Measurements from ENCODE around the gene FRS2. TPM values are rescaled to one million over a fixed set of nuclear protein-coding genes. Genes with fewer than 3 reads are reported as not detected.

The FRS2 gene
- polyA plus RNA-seq, 2 donors: 2.8 to 4.9 TPM

DNA sequence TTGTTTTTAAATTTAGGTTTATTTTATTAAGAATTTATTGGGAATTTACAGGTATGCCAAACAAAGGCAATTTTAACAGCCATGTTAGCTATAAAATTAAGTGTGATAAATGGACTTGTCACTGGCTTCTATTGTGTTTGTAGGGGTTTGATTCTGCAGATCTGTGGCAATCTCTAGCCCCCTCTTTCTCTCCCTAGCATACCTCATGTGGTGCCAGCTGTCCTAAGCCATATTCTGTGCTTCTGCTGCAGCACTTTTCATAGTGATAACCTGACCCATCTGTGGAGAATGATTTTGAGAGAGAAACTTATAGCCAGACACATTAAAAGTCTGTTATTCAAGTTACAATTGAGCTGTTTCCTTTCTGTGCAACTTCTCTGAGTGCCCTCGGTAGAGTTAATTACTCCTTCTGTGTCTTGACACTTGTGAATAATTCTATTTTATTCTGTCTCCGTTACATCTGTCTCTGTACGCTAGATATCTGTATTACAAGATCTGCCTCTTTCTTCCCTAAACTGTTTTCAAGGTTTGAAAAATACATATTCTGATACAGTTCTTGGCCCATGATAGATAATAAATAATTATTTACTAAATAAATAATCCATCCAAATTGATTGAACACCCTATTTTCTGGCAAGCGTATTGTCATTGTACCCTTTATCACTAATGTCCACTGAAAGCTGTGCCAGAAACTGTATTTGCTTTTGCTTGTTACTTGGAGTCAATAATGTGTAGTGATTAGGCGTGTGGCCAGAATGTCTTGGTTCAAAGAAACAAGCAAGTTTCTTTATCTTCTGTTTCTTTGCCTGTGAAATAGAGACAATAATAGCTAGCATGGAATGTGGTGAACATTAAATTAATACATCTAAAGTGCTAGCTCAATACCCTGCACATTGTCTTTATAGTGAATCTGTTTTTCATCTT, 40.0 kb downstream of the FRS2 start:
- H3K4me1 ChIP-seq (ENCODE audit: control insufficient read depth in 2 of 2, insufficient read depth in 2 of 2, low read length in 1 of 2): peaks cover 2% of the 10 kb centered on the region in 2 donors
- H3K36me3 ChIP-seq (ENCODE audit: control insufficient read depth in 2 of 2, insufficient read depth in 2 of 2, low read length in 1 of 2): peaks cover 0 to 2% of the 10 kb centered on the region in 2 donors
- no peak overlapping the region for H3K4me3 ChIP-seq (ENCODE audit: low read depth in 1 of 2, low read length in 2 of 2)
- no peaks in the 10 kb centered on the region for H3K9me3 ChIP-seq (ENCODE audit: control insufficient read depth in 2 of 2, insufficient read depth in 1 of 2, low read depth in 1 of 2, low read length in 1 of 2)
- no peaks in the 10 kb centered on the region for H3K27me3 ChIP-seq (ENCODE audit: control insufficient read depth in 1 of 2, insufficient read depth in 2 of 2, low read length in 2 of 2)
- 39 to 52% methylated on average over 5 of the region's 5 CpGs for WGBS, 2 donors
- H3K27ac ChIP-seq (ENCODE audit: low read depth in 2 of 2, low read length in 1 of 2): no peak overlapping the region

DNA sequence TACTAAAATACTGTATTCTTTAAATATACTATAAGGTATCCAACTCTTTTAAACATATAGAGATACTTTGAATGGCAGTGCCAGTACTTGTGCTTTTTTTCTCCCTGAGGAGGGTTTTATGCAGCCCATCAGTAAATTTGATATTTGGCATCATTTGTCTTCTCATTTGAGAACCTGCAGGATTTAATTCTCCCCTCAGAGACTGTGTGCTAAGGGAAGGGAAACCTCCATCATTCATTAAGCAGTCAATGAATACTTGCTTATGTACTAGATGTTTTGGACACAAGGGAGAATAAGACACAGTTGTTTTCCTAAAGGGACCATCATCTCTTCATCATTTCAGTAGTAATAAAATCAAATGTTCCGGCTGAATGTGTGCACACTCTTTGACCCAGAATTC, 40.8 kb downstream of the FRS2 start:
- 78 to 89% methylated on average over 1 of the region's 1 CpG for WGBS, 2 donors
- Histone ChIP-seq H3K27ac (ENCODE audit: low read depth in 2 of 2, low read length in 1 of 2) (no peak overlapping the region), H3K4me1 (ENCODE audit: control insufficient read depth in 2 of 2, insufficient read depth in 2 of 2, low read length in 1 of 2) (peaks cover 2% of the 10 kb centered on the region in 2 donors)

DNA sequence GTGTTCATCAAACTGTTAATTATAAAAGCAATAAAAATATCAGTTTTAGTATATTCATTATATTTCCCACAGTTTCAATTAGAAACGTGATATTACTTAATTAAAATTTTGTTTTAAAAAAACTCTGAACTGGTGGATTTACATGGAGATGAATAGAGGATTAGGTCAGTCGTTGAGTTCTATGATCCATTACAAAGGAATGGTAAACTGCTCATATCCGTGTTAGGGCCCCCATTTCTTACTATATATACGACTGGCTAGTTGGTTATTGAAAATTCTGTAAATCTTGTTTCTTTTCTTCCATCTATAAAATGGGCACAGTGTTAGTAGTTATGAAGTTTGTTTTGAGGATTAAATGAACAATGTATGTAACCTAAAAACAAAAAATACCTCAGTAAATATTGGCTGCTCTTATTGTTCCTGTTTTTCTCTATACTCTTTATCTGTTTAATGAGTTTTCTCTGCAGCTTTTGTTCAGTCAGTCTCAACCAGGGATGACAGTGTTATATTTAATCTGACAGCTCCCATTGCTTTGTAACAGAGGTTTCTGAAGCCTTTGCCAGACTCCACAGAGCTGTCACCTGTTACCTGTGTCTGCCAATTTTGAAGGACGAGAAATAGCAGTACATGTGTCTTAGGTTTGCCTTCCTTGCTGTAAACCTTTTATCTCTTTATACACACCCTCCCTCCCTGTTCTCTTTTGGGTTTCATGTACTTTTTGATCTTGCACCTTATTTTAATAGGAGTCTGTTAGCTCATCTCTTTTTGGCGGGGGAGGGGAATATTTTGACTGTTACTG, 41.5 kb downstream of the FRS2 start:
- H3K9me3 ChIP-seq (ENCODE audit: control insufficient read depth in 2 of 2, insufficient read depth in 1 of 2, low read depth in 1 of 2, low read length in 1 of 2): no peaks in the 10 kb centered on the region
- H3K4me1 ChIP-seq (ENCODE audit: control insufficient read depth in 2 of 2, insufficient read depth in 2 of 2, low read length in 1 of 2): peaks cover 2% of the 10 kb centered on the region in 2 donors
- peaks cover 0 to 2% of the 10 kb centered on the region in 2 donors for H3K36me3 ChIP-seq (ENCODE audit: control insufficient read depth in 2 of 2, insufficient read depth in 2 of 2, low read length in 1 of 2)
- H3K27ac ChIP-seq (ENCODE audit: low read depth in 2 of 2, low read length in 1 of 2): no peak overlapping the region
- H3K27me3 ChIP-seq (ENCODE audit: control insufficient read depth in 1 of 2, insufficient read depth in 2 of 2, low read length in 2 of 2): no peaks in the 10 kb centered on the region
- WGBS, 2 donors: 77 to 80% methylated on average over 6 of the region's 6 CpGs
- H3K4me3 ChIP-seq (ENCODE audit: low read depth in 1 of 2, low read length in 2 of 2): no peak overlapping the region

More for the DNA sequence above, 40.8 kb downstream of the FRS2 start:
- peaks cover 0 to 2% of the 10 kb centered on the region in 2 donors for H3K36me3 ChIP-seq (ENCODE audit: control insufficient read depth in 2 of 2, insufficient read depth in 2 of 2, low read length in 1 of 2)
- H3K27me3 ChIP-seq (ENCODE audit: control insufficient read depth in 1 of 2, insufficient read depth in 2 of 2, low read length in 2 of 2): no peaks in the 10 kb centered on the region
- no peaks in the 10 kb centered on the region for H3K9me3 ChIP-seq (ENCODE audit: control insufficient read depth in 2 of 2, insufficient read depth in 1 of 2, low read depth in 1 of 2, low read length in 1 of 2)
- H3K4me3 ChIP-seq (ENCODE audit: low read depth in 1 of 2, low read length in 2 of 2): no peak overlapping the region

DNA sequence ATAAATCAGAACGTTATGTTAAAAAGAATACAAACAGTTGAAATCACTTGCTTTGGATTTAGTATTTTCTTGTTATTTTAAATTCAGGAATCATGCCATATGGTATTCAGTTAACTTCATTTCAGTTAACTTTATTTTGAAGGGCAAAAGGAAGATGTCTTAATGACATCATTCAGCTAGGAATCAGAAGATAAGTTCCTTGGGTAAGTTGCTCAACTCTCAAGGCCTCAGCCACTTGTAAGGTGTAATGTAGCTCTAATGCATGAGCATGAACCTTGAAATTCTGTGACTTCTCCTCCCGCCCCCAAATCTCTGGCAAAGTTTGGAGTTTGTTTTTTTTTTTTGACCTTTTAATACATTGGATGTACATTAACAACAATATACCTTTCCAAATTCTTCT, 42.6 kb downstream of the FRS2 start:
- Histone ChIP-seq H3K9me3 (ENCODE audit: control insufficient read depth in 2 of 2, insufficient read depth in 1 of 2, low read depth in 1 of 2, low read length in 1 of 2) (no peaks in the 10 kb centered on the region), H3K4me3 (ENCODE audit: low read depth in 1 of 2, low read length in 2 of 2) (no peak overlapping the region), H3K27ac (ENCODE audit: low read depth in 2 of 2, low read length in 1 of 2) (no peak overlapping the region), H3K36me3 (ENCODE audit: control insufficient read depth in 2 of 2, insufficient read depth in 2 of 2, low read length in 1 of 2) (peaks cover 0 to 2% of the 10 kb centered on the region in 2 donors), H3K4me1 (ENCODE audit: control insufficient read depth in 2 of 2, insufficient read depth in 2 of 2, low read length in 1 of 2) (peaks cover 2% of the 10 kb centered on the region in 2 donors), H3K27me3 (ENCODE audit: control insufficient read depth in 1 of 2, insufficient read depth in 2 of 2, low read length in 2 of 2) (no peaks in the 10 kb centered on the region)
- 74 to 83% methylated on average over 2 of the region's 2 CpGs for WGBS, 2 donors

DNA sequence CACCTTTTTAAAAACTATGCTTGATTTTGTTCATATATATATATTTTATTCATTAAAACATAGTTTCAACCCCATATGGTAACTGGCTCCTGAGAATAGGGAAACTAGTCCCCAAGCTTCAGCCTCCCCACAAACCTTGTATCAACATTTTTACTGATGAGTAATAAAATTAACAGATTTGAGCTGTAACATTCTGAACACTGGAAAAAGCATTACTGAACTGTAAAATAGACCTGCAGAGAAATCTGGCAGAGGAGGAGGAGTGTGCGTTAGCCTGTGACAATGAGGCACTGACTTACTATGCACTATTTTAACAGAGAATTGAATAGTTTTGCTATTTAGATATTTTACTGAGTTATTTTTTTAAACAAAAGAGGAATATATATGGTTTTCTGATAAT, 43.1 kb downstream of the FRS2 start:
- WGBS, 2 donors: 93 to 98% methylated on average over 1 of the region's 1 CpG
- Histone ChIP-seq H3K36me3 (ENCODE audit: control insufficient read depth in 2 of 2, insufficient read depth in 2 of 2, low read length in 1 of 2) (peaks cover 0 to 2% of the 10 kb centered on the region in 2 donors), H3K9me3 (ENCODE audit: control insufficient read depth in 2 of 2, insufficient read depth in 1 of 2, low read depth in 1 of 2, low read length in 1 of 2) (no peaks in the 10 kb centered on the region), H3K4me1 (ENCODE audit: control insufficient read depth in 2 of 2, insufficient read depth in 2 of 2, low read length in 1 of 2) (peaks cover 2% of the 10 kb centered on the region in 2 donors), H3K4me3 (ENCODE audit: low read depth in 1 of 2, low read length in 2 of 2) (no peak overlapping the region), H3K27me3 (ENCODE audit: control insufficient read depth in 1 of 2, insufficient read depth in 2 of 2, low read length in 2 of 2) (no peaks in the 10 kb centered on the region), H3K27ac (ENCODE audit: low read depth in 2 of 2, low read length in 1 of 2) (no peak overlapping the region)

DNA sequence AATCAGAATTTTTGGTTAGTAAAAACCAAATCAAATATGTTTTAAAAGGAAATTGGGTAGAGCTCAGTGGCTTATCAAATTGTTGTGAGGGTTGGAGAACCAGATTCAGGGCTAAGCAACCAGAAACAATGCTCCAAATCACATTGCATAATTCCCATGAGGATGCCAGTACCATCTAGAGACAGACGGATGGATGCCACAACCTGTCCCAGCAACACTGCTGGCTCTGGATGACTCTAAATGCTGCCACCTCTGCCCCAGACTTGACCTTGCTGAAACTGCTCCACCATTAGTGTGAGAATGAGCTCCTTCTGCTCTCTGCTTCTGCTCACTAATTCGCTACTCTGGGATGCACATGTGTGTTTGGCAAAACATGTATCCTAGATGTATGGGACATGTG, 43.9 kb downstream of the FRS2 start:
- 87 to 89% methylated on average over 2 of the region's 2 CpGs for WGBS, 2 donors
- H3K4me3 ChIP-seq (ENCODE audit: low read depth in 1 of 2, low read length in 2 of 2): no peak overlapping the region
- H3K27ac ChIP-seq (ENCODE audit: low read depth in 2 of 2, low read length in 1 of 2): no peak overlapping the region
- no peaks in the 10 kb centered on the region for H3K9me3 ChIP-seq (ENCODE audit: control insufficient read depth in 2 of 2, insufficient read depth in 1 of 2, low read depth in 1 of 2, low read length in 1 of 2)
- no peaks in the 10 kb centered on the region for H3K27me3 ChIP-seq (ENCODE audit: control insufficient read depth in 1 of 2, insufficient read depth in 2 of 2, low read length in 2 of 2)
- H3K36me3 ChIP-seq (ENCODE audit: control insufficient read depth in 2 of 2, insufficient read depth in 2 of 2, low read length in 1 of 2): peaks cover 0 to 2% of the 10 kb centered on the region in 2 donors
- H3K4me1 ChIP-seq (ENCODE audit: control insufficient read depth in 2 of 2, insufficient read depth in 2 of 2, low read length in 1 of 2): peaks cover 2% of the 10 kb centered on the region in 2 donors

DNA sequence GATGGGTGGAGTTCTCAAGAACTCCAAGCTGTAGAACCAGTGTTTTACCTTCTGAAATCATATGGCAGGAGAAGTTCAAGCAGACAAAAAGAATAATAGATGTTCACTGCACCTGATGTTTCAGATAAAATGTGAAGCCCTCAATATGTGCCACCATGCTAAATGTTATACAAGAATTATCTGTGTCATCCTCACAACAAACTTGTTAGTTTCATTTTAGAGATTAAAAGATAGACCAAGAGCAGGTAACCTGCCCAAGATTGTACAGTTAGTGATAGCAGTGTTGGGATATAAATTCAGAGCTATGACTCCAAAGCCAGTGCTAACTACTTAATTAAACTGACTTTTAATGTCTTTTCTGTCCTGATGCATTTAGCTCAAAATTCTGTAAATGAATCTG, 44.7 kb downstream of the FRS2 start:
- peaks cover 2% of the 10 kb centered on the region in 2 donors for H3K4me1 ChIP-seq (ENCODE audit: control insufficient read depth in 2 of 2, insufficient read depth in 2 of 2, low read length in 1 of 2)
- H3K4me3 ChIP-seq (ENCODE audit: low read depth in 1 of 2, low read length in 2 of 2): no peak overlapping the region
- no peaks in the 10 kb centered on the region for H3K27me3 ChIP-seq (ENCODE audit: control insufficient read depth in 1 of 2, insufficient read depth in 2 of 2, low read length in 2 of 2)
- no peak overlapping the region for H3K27ac ChIP-seq (ENCODE audit: low read depth in 2 of 2, low read length in 1 of 2)
- no peaks in the 10 kb centered on the region for H3K9me3 ChIP-seq (ENCODE audit: control insufficient read depth in 2 of 2, insufficient read depth in 1 of 2, low read depth in 1 of 2, low read length in 1 of 2)
- H3K36me3 ChIP-seq (ENCODE audit: control insufficient read depth in 2 of 2, insufficient read depth in 2 of 2, low read length in 1 of 2): peaks cover 0 to 2% of the 10 kb centered on the region in 2 donors

DNA sequence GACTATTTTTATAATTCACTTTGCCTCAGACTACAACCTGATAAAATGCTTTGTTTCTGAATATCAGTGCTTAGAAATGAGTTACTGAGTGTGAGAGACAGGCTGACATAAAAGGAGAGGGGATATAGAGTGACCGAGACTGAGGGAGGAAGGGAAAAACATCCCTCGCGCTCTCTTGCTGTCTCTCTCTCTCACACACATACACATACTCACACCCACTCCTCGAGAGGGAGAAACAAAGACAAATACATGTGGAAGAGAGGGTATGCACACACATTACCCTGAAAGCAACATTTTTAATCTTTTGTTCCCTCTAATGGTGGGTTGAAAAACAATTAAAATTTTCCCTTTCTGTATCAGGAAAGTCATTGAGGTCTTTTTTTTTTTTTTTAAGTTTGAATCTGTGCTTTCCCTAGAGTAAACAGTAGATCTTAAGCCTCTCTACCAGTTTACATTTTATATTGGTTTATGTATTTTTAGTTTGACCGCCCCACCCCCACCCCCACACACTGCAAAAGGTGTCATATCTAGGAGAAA, 45.3 kb downstream of the FRS2 start:
- H3K4me1 ChIP-seq (ENCODE audit: control insufficient read depth in 2 of 2, insufficient read depth in 2 of 2, low read length in 1 of 2): peaks cover 2% of the 10 kb centered on the region in 2 donors
- H3K27me3 ChIP-seq (ENCODE audit: control insufficient read depth in 1 of 2, insufficient read depth in 2 of 2, low read length in 2 of 2): no peaks in the 10 kb centered on the region

DNA sequence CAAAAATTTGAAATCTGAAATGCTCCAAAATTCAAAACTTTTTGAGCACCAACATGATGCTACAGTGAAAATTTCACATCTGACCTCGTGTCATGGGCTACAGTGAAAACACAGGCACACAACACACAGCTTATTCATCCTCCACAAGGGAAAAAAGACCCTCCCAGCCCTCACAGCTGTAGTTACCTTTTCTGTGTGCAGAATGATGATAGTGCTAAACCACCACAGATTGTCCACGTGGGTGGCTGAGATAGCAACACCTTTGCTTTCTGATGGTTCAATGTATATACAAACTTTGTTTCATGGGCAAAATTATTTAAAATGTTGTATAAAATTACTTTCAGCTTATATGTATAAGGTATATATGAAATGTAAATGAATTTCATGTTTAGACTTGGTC, 46.8 kb downstream of the FRS2 start:
- no peak overlapping the region for H3K4me3 ChIP-seq (ENCODE audit: low read depth in 1 of 2, low read length in 2 of 2)
- WGBS, 2 donors: 86% methylated on average over 2 of the region's 2 CpGs
- no peaks in the 10 kb centered on the region for H3K9me3 ChIP-seq (ENCODE audit: control insufficient read depth in 2 of 2, insufficient read depth in 1 of 2, low read depth in 1 of 2, low read length in 1 of 2)
- H3K27ac ChIP-seq (ENCODE audit: low read depth in 2 of 2, low read length in 1 of 2): no peak overlapping the region
- H3K27me3 ChIP-seq (ENCODE audit: control insufficient read depth in 1 of 2, insufficient read depth in 2 of 2, low read length in 2 of 2): no peaks in the 10 kb centered on the region
- peaks cover 2% of the 10 kb centered on the region in 2 donors for H3K4me1 ChIP-seq (ENCODE audit: control insufficient read depth in 2 of 2, insufficient read depth in 2 of 2, low read length in 1 of 2)
- peaks cover 0 to 2% of the 10 kb centered on the region in 2 donors for H3K36me3 ChIP-seq (ENCODE audit: control insufficient read depth in 2 of 2, insufficient read depth in 2 of 2, low read length in 1 of 2)

More for the DNA sequence above, 45.3 kb downstream of the FRS2 start:
- Histone ChIP-seq H3K36me3 (ENCODE audit: control insufficient read depth in 2 of 2, insufficient read depth in 2 of 2, low read length in 1 of 2) (peaks cover 0 to 2% of the 10 kb centered on the region in 2 donors), H3K9me3 (ENCODE audit: control insufficient read depth in 2 of 2, insufficient read depth in 1 of 2, low read depth in 1 of 2, low read length in 1 of 2) (no peaks in the 10 kb centered on the region), H3K27ac (ENCODE audit: low read depth in 2 of 2, low read length in 1 of 2) (no peak overlapping the region), H3K4me3 (ENCODE audit: low read depth in 1 of 2, low read length in 2 of 2) (no peak overlapping the region)
- WGBS, 2 donors: 51 to 71% methylated on average over 5 of the region's 5 CpGs
